Spleen (tissue), 11 donors: ENCODE results near the gene SETDB2. TPM values are rescaled to one million over a fixed set of nuclear protein-coding genes. Genes with fewer than 3 reads are reported as not detected.

Experiments used
- DNase-seq: peaks from one replicate; pipeline ENCODE4 v3.0.0-alpha.2; 2020
- H3K27ac ChIP-seq, 8 donors: fragments of 200-600 bp; sonication (generic) in 7 of 8; 1 replicate in 4 of 8; 2 replicates in 4 of 8; pipeline versions ENCODE4 v1.5.0 to v1.8.0; 2016 to 2021; ENCODE audit warnings: inconsistent platforms in 4 of 8, mild to moderate bottlenecking in 4 of 8, moderate library complexity in 1 of 8
- H3K27me3 ChIP-seq, 7 donors: fragments of 200-600 bp; sonication (generic) in 6 of 7; replicated peaks in 1 of 7; 1 replicate in 4 of 7; 2 replicates in 3 of 7; pipeline versions ENCODE4 v1.5.0 to v1.8.0; 2016 to 2021; ENCODE audit warnings: inconsistent platforms in 3 of 7, mild to moderate bottlenecking in 1 of 7
- H3K36me3 ChIP-seq, 6 donors: fragments of 200-600 bp; sonication (generic) in 5 of 6; 1 replicate in 4 of 6; 2 replicates in 2 of 6; pipeline versions ENCODE4 v1.5.0 to v1.8.0; 2016 to 2021; ENCODE audit warnings: inconsistent platforms in 2 of 6
- H3K4me1 ChIP-seq, 6 donors: fragments of 200-600 bp; sonication (generic) in 5 of 6; 1 replicate in 3 of 6; 2 replicates in 3 of 6; pipeline versions ENCODE4 v1.5.0 to v1.8.0; 2016 to 2021; ENCODE audit warnings: inconsistent platforms in 3 of 6
- H3K4me3 ChIP-seq, 8 donors: fragments of 200-600 bp; sonication (generic) in 7 of 8; 1 replicate in 4 of 8; 2 replicates in 4 of 8; pipeline versions ENCODE4 v1.5.0 to v1.8.0; 2016 to 2021; ENCODE audit warnings: inconsistent platforms in 4 of 8, mild to moderate bottlenecking in 4 of 8, moderate library complexity in 2 of 8
- H3K9me3 ChIP-seq, 8 donors: fragments of 200-600 bp; sonication (generic) in 7 of 8; 1 replicate in 4 of 8; 2 replicates in 4 of 8; pipeline versions ENCODE4 v1.5.0 to v1.8.0; 2016 to 2021; ENCODE audit warnings: inconsistent platforms in 4 of 8
- POLR2A ChIP-seq, 3 donors: fragments of 450-650 bp; IDR thresholded peaks; one replicate each; pipeline ENCODE4 v1.5.1; 2017; ENCODE audit warnings: antibody characterized with exemption in 3 of 3, mild to moderate bottlenecking in 1 of 3
- POLR2AphosphoS5 ChIP-seq, 3 donors: sonication (generic); formaldehyde crosslinking; IDR thresholded peaks; one replicate each; pipeline ENCODE4 v1.5.1; 2017; ENCODE audit warnings: antibody characterized with exemption in 3 of 3
- WGBS, 5 donors: extraction: QIAGEN DNeasy Blood & Tissue Kit in 3 of 5; methylation state at CpG; one replicate each; pipeline versions ENCODE4 v1.1.5 to v1.1.7; 2013 to 2018; 5-methylcytosine and 5-hydroxymethylcytosine counted together
- intact Hi-C: fragments of 100-400 bp; cut with DNase I; formaldehyde crosslinking; loops from one replicate; pipeline ENCODE4 v1.15.0; 2023; ENCODE audit warnings: low total_unique reads
- polyA plus RNA-seq, 3 donors: library from polyadenylated mRNA; stranded (reverse); fragments of 200-250 nt; gene quantifications; one replicate each; pipeline ENCODE4 v1.2.1, GENCODE V29; 2013
- total RNA-seq, 7 donors: library from RNA; depleted of rRNA in 3 of 7; stranded (reverse); fragments of >200 nt in 3 of 7; fragmentation: NEBNext Ultra II Directional in 4 of 7; extraction: Animal tissue kit (Norgen Biotek cat#: 25700) in 4 of 7; gene quantifications; one replicate each; pipeline versions ENCODE4 v1.1.0 to v1.2.1, GENCODE V29; 2016 to 2021
- TF ChIP-seq, protein P1 (sequence below), 11 experiments: fragments of 200-600 bp in 7 of 11; fragments of 450-650 bp in 4 of 11; sonication (generic) in 4 of 11; IDR thresholded peaks in 8 of 11; conservative IDR thresholded peaks in 3 of 11; 1 replicate in 7 of 11; 2 replicates in 4 of 11; pipeline versions ENCODE4 v1.4.0 to v1.8.0; 2016 to 2021; ENCODE audit warnings: antibody characterized with exemption in 11 of 11, inconsistent platforms in 4 of 11, mild to moderate bottlenecking in 1 of 11
- donor health status: healthy with polysubstance abuse.
- donor health status: DM: no; HTN: no; CAD: no; lungs with moderate emphysema.
- donor health status: DM: no; HTN: no; CAD: no.
- donor health status: Bipolar disorder and iron deficiency.
- donor health status: healthy.
- donor health status: DM: no; HTN: no; CAD: no.
- donor health status: DM: yes; HTN: yes; CAD: no.

SETDB2 gene
- total and polyA plus RNA-seq, 10 donors = 5.4 to 26.7 (median 20.0) TPM

DNA sequence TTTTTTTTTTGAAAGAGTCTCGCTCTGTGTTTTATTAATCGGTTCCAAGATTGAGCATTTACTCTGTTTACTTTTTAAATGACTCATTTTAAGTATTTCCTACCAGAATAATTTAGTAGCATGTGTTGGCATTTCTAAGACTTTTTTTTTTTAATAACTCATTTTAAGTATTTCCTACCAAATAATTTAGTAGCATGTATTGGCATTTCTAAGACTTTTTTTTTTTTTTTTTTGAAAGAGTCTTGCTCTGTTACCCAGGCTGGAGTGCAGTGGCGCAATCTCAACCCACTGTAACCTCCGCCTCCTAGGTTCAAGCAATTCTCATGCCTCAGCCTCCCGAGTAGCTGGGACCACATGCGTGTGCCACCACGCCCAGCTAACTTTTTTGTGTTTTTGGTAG, 13.1 kb downstream of the SETDB2 start:
- Histone ChIP-seq H3K9me3 (peaks cover 0 to 7% (median 2%) of the 10 kb centered on the region in 8 donors), H3K27ac (no peak overlapping the region), H3K4me3 (no peak overlapping the region), H3K4me1 (peaks cover 3 to 29% (median 13%) of the 10 kb centered on the region in 6 donors), H3K27me3 (no peaks in the 10 kb centered on the region), H3K36me3 (peaks cover 0 to 43% (median 17%) of the 10 kb centered on the region in 6 donors)
- WGBS, 5 donors = 87 to 93% (median 90%) methylated on average over 7 of the region's 7 CpGs
- intact Hi-C loops = no loop called here
- TF ChIP-seq POLR2A (IDR thresholded peaks at IDR 0.05) (no peak), POLR2AphosphoS5 (IDR thresholded peaks at IDR 0.05) (no peak)
- TF ChIP-seq, protein P1, sequence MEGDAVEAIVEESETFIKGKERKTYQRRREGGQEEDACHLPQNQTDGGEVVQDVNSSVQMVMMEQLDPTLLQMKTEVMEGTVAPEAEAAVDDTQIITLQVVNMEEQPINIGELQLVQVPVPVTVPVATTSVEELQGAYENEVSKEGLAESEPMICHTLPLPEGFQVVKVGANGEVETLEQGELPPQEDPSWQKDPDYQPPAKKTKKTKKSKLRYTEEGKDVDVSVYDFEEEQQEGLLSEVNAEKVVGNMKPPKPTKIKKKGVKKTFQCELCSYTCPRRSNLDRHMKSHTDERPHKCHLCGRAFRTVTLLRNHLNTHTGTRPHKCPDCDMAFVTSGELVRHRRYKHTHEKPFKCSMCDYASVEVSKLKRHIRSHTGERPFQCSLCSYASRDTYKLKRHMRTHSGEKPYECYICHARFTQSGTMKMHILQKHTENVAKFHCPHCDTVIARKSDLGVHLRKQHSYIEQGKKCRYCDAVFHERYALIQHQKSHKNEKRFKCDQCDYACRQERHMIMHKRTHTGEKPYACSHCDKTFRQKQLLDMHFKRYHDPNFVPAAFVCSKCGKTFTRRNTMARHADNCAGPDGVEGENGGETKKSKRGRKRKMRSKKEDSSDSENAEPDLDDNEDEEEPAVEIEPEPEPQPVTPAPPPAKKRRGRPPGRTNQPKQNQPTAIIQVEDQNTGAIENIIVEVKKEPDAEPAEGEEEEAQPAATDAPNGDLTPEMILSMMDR (IDR thresholded peaks at IDR 0.05 in 8 of 11, conservative IDR thresholded peaks at IDR 0.05 in 3 of 11) = no peak
- no peak for DNase-seq

DNA sequence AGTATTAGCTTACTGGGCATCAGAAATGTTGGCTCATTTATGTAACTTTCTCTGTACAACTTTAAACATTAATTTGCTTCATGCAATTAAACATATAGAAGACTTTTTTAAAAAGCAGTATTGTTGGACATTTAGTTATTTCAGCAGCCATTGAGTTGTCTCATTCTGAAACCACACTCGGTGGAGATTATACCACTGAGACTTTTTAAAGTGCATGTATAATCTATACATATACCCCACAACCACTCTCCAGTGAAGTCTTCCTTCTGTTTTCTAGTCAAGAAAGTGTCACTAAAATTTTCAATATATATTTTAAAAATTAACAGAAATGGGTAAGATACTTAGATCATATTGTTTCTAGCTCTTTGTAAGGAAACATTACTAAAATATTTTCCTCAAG, 15.5 kb downstream of the SETDB2 start:
- TF ChIP-seq POLR2AphosphoS5 (IDR thresholded peaks at IDR 0.05) = no peak
- TF ChIP-seq POLR2A (IDR thresholded peaks at IDR 0.05) = no peak
- TF ChIP-seq, protein P1 (IDR thresholded peaks at IDR 0.05 in 8 of 11, conservative IDR thresholded peaks at IDR 0.05 in 3 of 11) = no peak
- peaks cover 0 to 25% (median 21%) of the 10 kb centered on the region in 8 donors for H3K9me3 ChIP-seq
- DNase-seq = no peak
- H3K36me3 ChIP-seq = peaks cover 8 to 54% (median 39%) of the 10 kb centered on the region in 6 donors
- intact Hi-C loops = no loop called here
- H3K27me3 ChIP-seq = no peaks in the 10 kb centered on the region
- no peak overlapping the region for H3K27ac ChIP-seq
- no peak overlapping the region for H3K4me3 ChIP-seq
- peaks cover under 1 to 20% (median 6%) of the 10 kb centered on the region in 6 donors for H3K4me1 ChIP-seq
- WGBS, 5 donors = 68 to 81% (median 75%) methylated on average over 1 of the region's 1 CpG

DNA sequence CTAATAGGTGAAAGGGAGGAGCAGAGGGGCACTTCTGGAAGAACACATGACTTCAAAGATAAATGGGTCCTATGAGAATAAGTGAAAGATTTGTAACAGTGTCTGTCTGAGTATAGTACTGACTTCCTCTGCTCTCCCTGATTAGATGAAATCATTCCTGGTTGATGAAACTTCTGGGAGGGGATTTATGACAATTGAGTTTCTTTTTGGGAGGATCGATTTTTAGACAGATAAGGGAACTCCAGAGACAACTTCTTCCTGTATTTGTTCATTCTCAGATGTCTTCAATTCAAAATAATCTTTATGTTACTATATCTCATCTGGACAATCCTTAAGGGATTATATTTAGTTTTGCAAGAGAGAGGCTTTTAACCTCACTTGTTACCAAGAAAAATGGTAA, 20.0 kb downstream of the SETDB2 start:
- Histone ChIP-seq H3K4me3 (no peak overlapping the region), H3K36me3 (peaks cover 8 to 95% (median 59%) of the 10 kb centered on the region in 6 donors), H3K27ac (no peak overlapping the region), H3K4me1 (no peaks in the 10 kb centered on the region), H3K27me3 (no peaks in the 10 kb centered on the region), H3K9me3 (peaks cover 0 to 25% (median 21%) of the 10 kb centered on the region in 8 donors)
- no peak for DNase-seq
- intact Hi-C loops = no loop called here
- no peak for TF ChIP-seq POLR2AphosphoS5 (IDR thresholded peaks at IDR 0.05)
- TF ChIP-seq POLR2A (IDR thresholded peaks at IDR 0.05) = no peak
- TF ChIP-seq, protein P1 (IDR thresholded peaks at IDR 0.05 in 8 of 11, conservative IDR thresholded peaks at IDR 0.05 in 3 of 11) = no peak
- WGBS, 5 donors = 83 to 100% (median 91%) methylated on average over 1 of the region's 1 CpG

DNA sequence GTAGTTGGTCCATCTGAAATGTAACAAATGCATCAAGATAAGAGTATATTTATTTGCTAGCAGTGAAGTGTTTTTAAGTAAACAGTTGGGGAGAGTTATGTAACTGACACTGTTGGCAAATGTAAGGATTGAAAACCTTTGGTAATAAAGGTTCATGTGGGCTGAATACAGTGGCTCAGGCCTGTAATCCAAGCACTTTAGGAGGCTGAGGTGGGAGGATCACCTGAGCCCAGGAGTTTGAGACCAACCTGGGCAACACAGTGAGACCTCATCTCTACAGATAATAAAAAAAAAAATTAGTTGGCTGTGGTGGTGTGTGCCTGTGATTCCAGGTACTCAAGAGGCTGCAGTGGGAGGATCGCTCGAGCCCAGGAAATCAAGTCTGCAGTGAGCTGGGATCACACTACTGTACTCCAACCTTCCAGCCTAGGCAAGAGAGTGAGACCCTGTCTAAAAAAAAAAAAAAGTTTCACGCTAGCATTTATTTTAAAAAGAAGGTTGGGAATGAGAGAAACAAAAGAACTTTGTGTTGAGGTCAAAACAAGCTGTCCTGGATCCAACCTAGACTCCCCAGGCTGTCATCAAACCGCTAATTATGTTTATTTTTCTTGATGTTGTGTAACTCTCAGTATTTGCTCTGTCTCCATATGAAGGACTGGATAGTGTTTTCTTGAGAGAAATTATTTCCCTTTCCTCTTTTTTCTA, 20.7 kb downstream of the SETDB2 start:
- no peak for DNase-seq
- TF ChIP-seq POLR2AphosphoS5 (IDR thresholded peaks at IDR 0.05) (no peak), POLR2A (IDR thresholded peaks at IDR 0.05) (no peak)
- TF ChIP-seq, protein P1 (IDR thresholded peaks at IDR 0.05 in 8 of 11, conservative IDR thresholded peaks at IDR 0.05 in 3 of 11) = no peak
- H3K9me3 ChIP-seq = peaks cover 0 to 25% (median 21%) of the 10 kb centered on the region in 8 donors
- H3K36me3 ChIP-seq = peaks cover 8 to 100% (median 62%) of the 10 kb centered on the region in 6 donors
- no peak overlapping the region for H3K4me3 ChIP-seq
- WGBS, 5 donors = 96 to 99% (median 97%) methylated on average over 4 of the region's 4 CpGs
- no peaks in the 10 kb centered on the region for H3K4me1 ChIP-seq
- H3K27ac ChIP-seq = no peak overlapping the region
- no peaks in the 10 kb centered on the region for H3K27me3 ChIP-seq
- intact Hi-C loops = no loop called here
